GM12864 (cell line): ENCODE data around the gene GRK2.

Experiments
- DNase-seq: peaks from one replicate; pipeline ENCODE4 v3.0.0-alpha.2; 2011; ENCODE audit warnings: low read depth
- H3K4me3 ChIP-seq: 2 replicates; pipeline ENCODE4 v1.5.1; 2011; ENCODE audit warnings: mild to moderate bottlenecking, low read depth, low read length, control low read depth
- TF ChIP-seq, protein P1 (sequence below): IDR thresholded peaks from 2 replicates; pipeline ENCODE4 v1.5.1; 2011; ENCODE audit warnings: low read depth, mild to moderate bottlenecking, moderate library complexity, low read length, control low read depth, inconsistent platforms; ENCODE audit errors: missing control alignments

The GRK2 gene

DNA sequence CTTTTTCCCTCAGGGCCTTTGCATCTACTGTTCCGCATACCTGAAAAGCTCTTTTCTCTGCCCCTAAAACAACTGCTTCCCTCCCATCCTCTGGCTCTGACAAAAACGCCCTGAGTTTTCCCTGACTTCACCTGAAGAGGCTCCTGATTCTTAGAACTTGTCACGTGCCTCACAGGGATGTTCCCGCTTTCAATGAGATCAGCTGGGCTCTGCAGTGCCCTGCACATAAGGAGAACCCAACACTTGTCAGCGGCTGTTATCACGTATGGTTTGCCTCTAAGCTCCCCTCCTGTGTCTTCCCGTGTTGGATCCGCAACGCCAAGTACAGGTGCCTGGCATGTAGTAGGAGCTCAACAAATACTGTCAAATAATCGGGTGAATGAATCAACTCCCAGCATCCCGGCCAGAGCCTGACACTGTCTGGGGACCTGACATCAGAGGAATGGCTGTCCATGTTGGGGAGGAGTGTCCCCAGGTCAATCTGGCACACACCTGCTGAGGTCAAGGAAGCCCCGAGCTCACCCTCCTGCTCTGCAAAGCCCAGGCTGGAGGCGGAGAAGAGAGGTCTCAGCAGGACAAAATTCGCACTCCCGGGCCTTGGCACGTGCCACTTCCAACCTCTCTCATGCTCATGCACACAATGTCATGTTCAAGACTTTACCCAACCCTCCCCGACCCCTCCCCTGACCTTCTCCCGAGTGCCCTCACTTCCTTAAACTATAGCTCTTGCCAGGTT, 4.2 kb upstream of the GRK2 start:
- TF ChIP-seq, protein P1, sequence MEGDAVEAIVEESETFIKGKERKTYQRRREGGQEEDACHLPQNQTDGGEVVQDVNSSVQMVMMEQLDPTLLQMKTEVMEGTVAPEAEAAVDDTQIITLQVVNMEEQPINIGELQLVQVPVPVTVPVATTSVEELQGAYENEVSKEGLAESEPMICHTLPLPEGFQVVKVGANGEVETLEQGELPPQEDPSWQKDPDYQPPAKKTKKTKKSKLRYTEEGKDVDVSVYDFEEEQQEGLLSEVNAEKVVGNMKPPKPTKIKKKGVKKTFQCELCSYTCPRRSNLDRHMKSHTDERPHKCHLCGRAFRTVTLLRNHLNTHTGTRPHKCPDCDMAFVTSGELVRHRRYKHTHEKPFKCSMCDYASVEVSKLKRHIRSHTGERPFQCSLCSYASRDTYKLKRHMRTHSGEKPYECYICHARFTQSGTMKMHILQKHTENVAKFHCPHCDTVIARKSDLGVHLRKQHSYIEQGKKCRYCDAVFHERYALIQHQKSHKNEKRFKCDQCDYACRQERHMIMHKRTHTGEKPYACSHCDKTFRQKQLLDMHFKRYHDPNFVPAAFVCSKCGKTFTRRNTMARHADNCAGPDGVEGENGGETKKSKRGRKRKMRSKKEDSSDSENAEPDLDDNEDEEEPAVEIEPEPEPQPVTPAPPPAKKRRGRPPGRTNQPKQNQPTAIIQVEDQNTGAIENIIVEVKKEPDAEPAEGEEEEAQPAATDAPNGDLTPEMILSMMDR: no peak
- H3K4me3 ChIP-seq: no peak overlapping the region

DNA sequence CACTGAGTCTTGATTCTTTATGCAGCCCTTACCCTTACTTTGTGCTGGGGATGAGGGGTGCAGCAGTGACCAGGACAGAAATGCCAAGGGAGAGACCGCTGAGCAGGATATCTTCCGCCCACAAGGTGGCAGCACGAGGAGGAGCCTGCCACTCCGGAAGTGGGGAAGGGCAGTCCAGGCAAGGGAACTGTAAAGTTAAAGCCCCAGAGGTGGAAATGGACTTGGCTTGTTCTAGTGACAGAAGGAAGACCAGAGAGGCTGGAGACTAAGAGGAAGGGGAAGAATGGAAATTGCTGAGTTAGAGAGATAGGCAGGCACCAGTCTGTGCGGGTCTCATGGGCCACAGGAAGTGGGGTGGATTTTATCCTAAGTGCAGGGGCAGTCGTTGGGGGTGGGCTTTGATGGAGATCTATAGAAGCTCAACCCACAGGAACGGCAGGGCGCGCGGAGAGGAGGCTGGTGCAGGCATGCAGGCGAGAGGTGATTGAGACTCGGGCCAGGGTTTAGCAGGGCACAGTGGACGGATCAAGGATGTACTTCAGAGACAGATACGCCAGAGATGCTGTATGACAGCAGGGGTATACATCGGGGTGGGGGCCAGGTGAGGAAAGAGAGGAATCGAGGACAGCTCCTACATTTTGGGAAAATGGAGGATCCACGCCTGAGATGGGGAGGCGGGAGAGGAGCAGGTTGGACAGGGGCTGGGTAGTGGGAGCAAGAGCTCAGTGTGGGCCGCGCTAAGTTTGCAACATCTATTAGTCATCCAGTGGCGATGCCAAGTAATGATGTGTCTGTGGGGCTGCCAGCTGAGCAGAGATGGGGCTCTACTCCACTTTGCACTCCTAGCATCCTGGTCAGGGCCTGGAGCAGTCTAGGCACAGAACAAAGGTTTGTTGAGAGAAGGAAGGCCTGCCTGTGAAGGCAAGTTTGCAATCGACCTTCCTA, 3.3 kb upstream of the GRK2 start:
- no peak overlapping the region for H3K4me3 ChIP-seq
- TF ChIP-seq, protein P1: peak; percentile 84
- DNase-seq: no peak

More for the DNA sequence above, 4.2 kb upstream of the GRK2 start:
- DNase-seq: no peak

DNA sequence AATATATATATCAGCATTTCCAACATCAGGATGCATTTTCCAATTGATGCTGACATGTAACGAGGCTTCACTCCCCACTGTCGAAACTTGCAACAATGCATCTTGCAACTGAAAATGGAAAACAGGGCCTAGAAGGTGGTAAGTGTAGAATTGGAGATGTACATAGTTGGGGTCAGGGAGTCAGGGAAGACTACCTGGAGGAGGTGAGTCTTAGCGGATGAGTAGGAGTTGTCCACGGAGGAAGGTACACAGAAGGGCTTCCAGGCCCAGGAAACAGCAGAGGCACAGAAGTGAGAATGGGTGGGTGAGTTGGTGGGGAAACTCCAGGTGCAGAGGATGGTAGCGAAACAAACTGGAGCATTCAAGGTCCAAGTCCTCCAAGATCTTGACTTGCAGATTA, 2.0 kb upstream of the GRK2 start:
- DNase-seq: no peak
- TF ChIP-seq, protein P1: no peak
- no peak overlapping the region for H3K4me3 ChIP-seq

DNA sequence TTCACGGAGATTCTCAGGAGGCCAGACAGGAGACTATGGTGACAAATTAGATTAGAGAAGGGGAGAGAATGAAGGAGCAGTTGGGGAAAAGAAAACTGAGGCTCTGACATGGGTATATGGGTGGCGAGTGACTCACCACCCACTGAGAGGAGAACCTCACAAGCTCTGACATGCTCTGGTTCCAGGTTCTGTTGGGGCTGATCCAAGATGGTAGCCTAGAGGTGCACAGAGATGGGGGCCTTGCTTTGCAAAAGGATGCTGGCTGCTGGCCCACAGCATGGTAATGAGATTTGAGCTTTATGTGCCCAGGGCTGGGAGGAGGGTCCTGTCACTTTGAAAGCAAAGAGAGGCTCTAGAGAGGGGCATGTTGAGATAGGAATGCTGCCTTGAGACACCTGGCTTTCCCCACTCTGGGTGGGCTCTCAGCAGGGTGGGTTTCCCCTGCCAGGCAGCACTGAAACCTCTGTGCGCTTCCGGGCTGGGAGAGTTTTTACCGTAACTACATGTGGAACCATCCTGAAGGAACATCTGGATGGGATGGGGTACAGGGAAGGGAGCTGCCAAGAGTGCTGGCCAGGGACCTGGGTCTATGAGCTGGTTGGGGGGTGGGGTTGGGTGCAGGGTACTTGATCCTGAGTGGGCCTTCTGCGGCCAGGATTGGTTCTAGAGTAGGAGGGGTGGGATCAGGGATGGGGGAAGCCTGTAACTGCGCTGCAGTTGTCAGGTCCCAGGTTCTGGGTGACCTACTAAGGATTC, 1.2 kb upstream of the GRK2 start:
- H3K4me3 ChIP-seq: no peak overlapping the region
- TF ChIP-seq, protein P1: no peak
- DNase-seq: no peak

DNA sequence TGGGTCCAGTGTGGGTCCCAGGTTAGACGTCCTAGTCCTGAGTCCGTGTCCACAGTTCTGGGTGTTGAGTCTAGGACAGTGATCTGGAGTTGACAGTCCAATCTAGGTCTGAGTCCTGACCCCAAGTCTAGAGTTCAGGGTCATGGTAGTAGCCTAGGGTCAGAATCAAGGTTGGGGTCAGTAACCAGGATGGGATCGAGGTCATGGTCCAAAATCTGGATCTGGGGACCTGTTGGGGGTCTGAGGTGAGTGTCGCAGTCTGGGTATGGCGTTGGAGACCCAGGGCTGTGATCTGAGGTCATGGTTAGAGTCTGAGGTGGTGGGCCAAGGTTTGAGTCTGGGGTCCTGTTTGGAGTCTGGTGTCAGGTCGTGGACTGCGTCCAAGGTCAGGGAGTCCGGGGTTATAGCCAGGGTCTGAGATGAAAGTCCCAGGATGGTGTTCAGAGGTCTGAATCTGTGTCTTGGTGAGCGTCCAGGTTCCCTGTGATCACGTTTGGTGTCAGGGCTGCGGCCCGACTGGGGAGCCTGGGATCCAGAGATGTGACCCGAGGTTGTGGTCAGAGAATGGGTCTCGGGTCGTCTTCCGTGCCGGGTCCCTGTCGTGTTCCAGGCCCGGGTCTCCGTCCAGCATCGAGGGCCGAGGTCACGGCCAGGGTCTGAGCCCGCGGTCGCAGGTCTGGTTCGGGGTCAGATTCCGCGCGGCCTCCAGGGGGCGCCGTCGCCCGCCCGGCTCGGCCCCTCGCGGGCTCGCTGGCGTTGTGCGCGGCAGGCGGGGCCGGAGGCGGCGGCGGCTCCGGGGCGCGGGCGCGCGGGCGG, 432 bp upstream of the GRK2 start:
- no peak for DNase-seq
- H3K4me3 ChIP-seq: peak overlapping the region; percentile 25; the same call in 1 of the 2 replicates
- TF ChIP-seq, protein P1: peak; percentile 68
